ENCODE measurements around the gene GSE1. TPM values are rescaled to one million over a fixed set of nuclear protein-coding genes. Genes with fewer than 3 reads are reported as not detected.

Gene GSE1
- total RNA-seq, 1 experiment from 2014 or later = 90.2 TPM

DNA sequence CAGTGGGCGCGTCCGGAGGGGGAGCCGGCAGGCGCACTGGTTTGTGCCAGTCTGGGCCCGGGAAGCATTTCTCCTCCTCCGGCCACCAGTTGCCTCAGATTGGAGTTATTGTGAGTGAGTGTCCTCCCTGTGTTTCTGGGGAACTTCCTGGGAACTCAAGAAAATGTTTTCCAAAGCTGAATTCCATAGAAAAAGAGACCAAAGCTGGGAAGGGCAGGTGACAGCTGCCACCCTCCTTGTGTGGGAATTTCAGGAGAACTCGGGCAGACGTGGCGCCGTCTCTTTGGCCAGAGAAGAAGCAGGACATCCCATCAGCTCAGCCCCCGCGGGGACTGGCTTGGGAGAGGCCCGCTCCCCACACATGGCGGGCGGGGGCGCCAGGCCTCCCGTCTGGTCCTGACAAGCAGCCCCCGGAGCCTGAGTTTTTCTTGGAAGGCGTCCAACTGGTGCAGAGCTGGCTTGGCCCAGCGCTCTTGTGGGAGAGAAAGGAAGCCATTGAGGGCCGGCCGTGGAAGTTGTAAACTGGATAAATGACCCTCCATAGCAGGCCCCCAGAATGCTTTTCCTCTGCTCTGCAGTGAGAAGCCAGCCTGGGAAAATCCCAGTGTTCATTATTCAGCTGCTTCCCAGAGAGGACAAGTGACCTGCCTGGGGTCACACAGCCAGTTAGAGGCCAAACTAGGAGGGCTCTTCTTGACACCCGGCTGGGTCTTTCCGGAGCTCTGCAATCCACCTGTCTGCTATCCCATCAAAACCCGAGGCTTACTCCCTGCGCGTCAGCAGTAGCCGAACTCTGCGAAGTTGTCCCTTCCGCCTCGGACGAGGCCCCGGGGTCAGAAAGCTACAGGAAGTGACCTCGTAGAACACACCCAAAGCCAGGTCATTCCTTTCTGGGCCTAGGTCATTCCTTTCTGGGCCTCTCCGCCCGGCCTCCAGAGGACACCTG is 39.2 kb upstream of the GSE1 start (continued):
- TF ChIP-seq, protein P1, sequence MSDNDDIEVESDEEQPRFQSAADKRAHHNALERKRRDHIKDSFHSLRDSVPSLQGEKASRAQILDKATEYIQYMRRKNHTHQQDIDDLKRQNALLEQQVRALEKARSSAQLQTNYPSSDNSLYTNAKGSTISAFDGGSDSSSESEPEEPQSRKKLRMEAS (IDR thresholded peaks at IDR 0.05) = no peak

DNA sequence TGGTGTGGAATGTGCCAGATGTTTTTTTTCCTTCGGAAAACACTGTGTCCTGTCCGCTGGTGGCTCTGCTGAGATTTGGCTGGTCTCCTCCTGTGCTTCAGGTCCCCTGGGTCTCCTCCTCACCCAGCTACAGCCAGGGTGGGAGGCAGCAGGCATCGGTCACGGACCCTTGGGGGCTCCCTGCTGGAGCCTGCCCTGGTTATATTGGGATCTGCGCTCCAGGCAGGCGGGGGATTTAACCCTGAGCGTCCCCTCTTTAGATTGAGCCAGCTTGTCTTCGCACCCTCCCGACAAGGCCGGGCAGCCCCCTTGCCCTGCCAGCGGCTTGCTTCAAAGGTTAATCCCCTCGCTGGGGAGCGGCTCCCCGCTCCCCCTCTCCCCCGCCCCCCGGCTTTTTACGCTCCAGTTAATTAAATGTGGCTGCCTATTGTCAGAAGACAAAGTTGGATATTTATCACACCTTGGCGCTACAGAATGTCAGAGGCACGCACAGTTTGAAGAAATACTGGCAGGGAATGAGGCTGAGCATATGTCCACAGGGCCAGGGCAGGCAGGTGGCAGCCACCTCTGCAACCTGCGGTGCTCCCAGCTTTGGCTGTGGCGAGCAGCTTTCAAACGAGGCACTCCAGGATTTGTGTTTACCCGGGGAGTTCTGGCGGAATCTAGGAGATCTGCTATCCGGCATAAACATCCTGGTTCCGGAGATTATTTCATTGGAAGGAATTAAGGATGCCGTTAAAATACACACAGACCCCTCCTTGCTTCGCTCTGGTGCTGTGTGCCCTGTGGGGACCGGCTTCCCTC is 38.2 kb upstream of the GSE1 start:
- Histone ChIP-seq H3K4me3 (replicated peaks in 1 of 2; ENCODE audit: low read depth in 1 of 2, low read length in 2 of 2) (no peak overlapping the region), H2AFZ (ENCODE audit: low read depth, low read length, poor library complexity, severe bottlenecking) (no peak overlapping the region), H3K4me2 (ENCODE audit: low read length) (no peak overlapping the region), H3K9me2 (ENCODE audit: insufficient read depth) (no peaks in the 10 kb centered on the region), H3K36me3 (ENCODE audit: control insufficient read depth in 1 of 2, insufficient read depth in 2 of 2, low read length in 2 of 2) (no peaks in the 10 kb centered on the region), H3K27me3 (ENCODE audit: insufficient read depth, low read length) (no peaks in the 10 kb centered on the region), H3K27ac (ENCODE audit: low read depth, low read length) (no peak overlapping the region), H3K4me1 (ENCODE audit: control insufficient read depth in 1 of 2, insufficient read depth in 2 of 2, low read length in 2 of 2) (peaks cover 19 to 21% of the 10 kb centered on the region in 2 experiments), H3K9me3 (ENCODE audit: control insufficient read depth in 1 of 2, insufficient read depth in 1 of 2, low read depth in 1 of 2, low read length in 2 of 2) (no peaks in the 10 kb centered on the region), H3K79me2 (ENCODE audit: insufficient read depth, low read length) (no peaks in the 10 kb centered on the region), H3K9ac (ENCODE audit: low read length) (no peak overlapping the region), H4K20me1 (ENCODE audit: insufficient read depth) (peaks cover 2% of the 10 kb centered on the region; the same call in 1 of the 2 replicates)
- ChIA-PET CTCF (interaction anchor here (1.0 to 1.9 kb wide), 2 partner anchors 8 to 84 kb away, joined by 3 to 7 read pairs; no protein-coding TSS in a partner anchor), POLR2A (interaction anchor here (0.6 kb wide), 1 partner anchor 54 kb away, joined by 4 read pairs; no protein-coding TSS in a partner anchor), RAD21 (ENCODE audit: low non-redundant PET in 1 of 2, low total read pairs in 2 of 2, uncharacterized antibody in 2 of 2, unreplicated experiment in 2 of 2) (no interaction called here)
- TF ChIP-seq ZNF274 (IDR thresholded peaks at IDR 0.05; ENCODE audit: low read depth, low read length) = no peak
- TF ChIP-seq ELF1 (IDR thresholded peaks at IDR 0.05; ENCODE audit: borderline replicate concordance, low read depth) = no peak
- TF ChIP-seq RAD21 (IDR thresholded peaks at IDR 0.05; ENCODE audit: low read depth) = no peak
- no peak for TF ChIP-seq EZH2phosphoT487 (IDR thresholded peaks at IDR 0.05; ENCODE audit: borderline replicate concordance)
- no peak for TF ChIP-seq SRF (IDR thresholded peaks at IDR 0.05; ENCODE audit: low read depth)
- no peak for DNase-seq (ENCODE audit: low read depth, low spot score)
- intact Hi-C loops (cut with micrococcal nuclease) = no loop called here
- ATAC-seq = no peak
- no TSS peak for BruUV-seq (replicated peaks)
